K562 (cell line): ENCODE results near the gene STK11.

Experiments
- ASH1L ChIP-seq: fragments of 450-650 bp; IDR thresholded peaks from 2 replicates; pipeline ENCODE4 v1.6.1; 2018; ENCODE audit warnings: borderline replicate concordance, mild to moderate bottlenecking, low read depth; ENCODE audit not compliant: partially characterized antibody
- BDP1 ChIP-seq: IDR thresholded peaks from 3 replicates; pipeline ENCODE4 v1.6.1; 2011; ENCODE audit not compliant: insufficient read length, insufficient read depth
- BRCA1 ChIP-seq, 2 experiments: fragments of 450-650 bp in 1 of 2; sonication (generic) in 1 of 2; formaldehyde crosslinking in 1 of 2; IDR thresholded peaks; 2 replicates each; pipeline versions ENCODE4 v1.5.0 to v1.6.1; 2017 to 2020; ENCODE audit warnings: mild to moderate bottlenecking in 1 of 2, missing genetic modification reagents in 1 of 2
- ESRRA ChIP-seq: fragments of 450-650 bp; IDR thresholded peaks from 2 replicates; pipeline ENCODE4 v1.6.1; 2014; ENCODE audit warnings: low read depth, mild to moderate bottlenecking, moderate library complexity, borderline replicate concordance
- EZH2 ChIP-seq: IDR thresholded peaks from 2 replicates; pipeline ENCODE4 v1.6.1; 2012; ENCODE audit warnings: low read depth, mild to moderate bottlenecking, inconsistent platforms, low read length, borderline replicate concordance
- FOXM1 ChIP-seq, 2 experiments: fragments of 450-650 bp in 1 of 2; sonication (generic) in 1 of 2; formaldehyde crosslinking in 1 of 2; IDR thresholded peaks; 2 replicates each; pipeline versions ENCODE4 v1.6.1 to v1.9.0; 2017 to 2022; ENCODE audit warnings: low read depth in 2 of 2, mild to moderate bottlenecking in 2 of 2, missing genetic modification reagents in 1 of 2, moderate library complexity in 1 of 2
- NONO ChIP-seq, 2 experiments: fragments of 200-400 bp in 1 of 2; fragments of 450-650 bp in 1 of 2; formaldehyde crosslinking in 1 of 2; IDR thresholded peaks; 2 replicates each; pipeline ENCODE4 v1.6.1; 2017; ENCODE audit warnings: low read depth in 2 of 2, mild to moderate bottlenecking in 2 of 2, moderate library complexity in 2 of 2, low read length in 1 of 2
- POLR2AphosphoS5 ChIP-seq: IDR thresholded peaks from 2 replicates; pipeline ENCODE4 v1.6.1; 2011; ENCODE audit warnings: mild to moderate bottlenecking, low read depth, low read length, moderate library complexity; ENCODE audit not compliant: control insufficient read depth, insufficient read depth
- ZFX ChIP-seq: sonication (generic); formaldehyde crosslinking; IDR thresholded peaks from 2 replicates; pipeline ENCODE4 v1.8.0; 2022; ENCODE audit warnings: mild to moderate bottlenecking, missing genetic modification reagents, moderate library complexity
- TF ChIP-seq, protein P1 (sequence below): fragments of 450-650 bp; IDR thresholded peaks from 2 replicates; pipeline ENCODE4 v1.6.1; 2017; ENCODE audit warnings: antibody characterized with exemption, mild to moderate bottlenecking
- TF ChIP-seq, protein P2 (sequence below): sonication (generic); IDR thresholded peaks from 2 replicates; pipeline ENCODE4 v1.6.1; 2016
- TF ChIP-seq, protein P3 (sequence below), 3 experiments: IDR thresholded peaks in 2 of 3; conservative IDR thresholded peaks in 1 of 3; 2 replicates each; pipeline ENCODE4 v1.5.1; 2011 to 2012; ENCODE audit warnings: low read length in 3 of 3, mild to moderate bottlenecking in 3 of 3, control low read depth in 2 of 3, improper control_type of control experiment in 1 of 3, inconsistent platforms in 1 of 3, low read depth in 1 of 3, mixed read lengths in 1 of 3, moderate library complexity in 1 of 3; ENCODE audit not compliant: insufficient read depth in 2 of 3

DNA sequence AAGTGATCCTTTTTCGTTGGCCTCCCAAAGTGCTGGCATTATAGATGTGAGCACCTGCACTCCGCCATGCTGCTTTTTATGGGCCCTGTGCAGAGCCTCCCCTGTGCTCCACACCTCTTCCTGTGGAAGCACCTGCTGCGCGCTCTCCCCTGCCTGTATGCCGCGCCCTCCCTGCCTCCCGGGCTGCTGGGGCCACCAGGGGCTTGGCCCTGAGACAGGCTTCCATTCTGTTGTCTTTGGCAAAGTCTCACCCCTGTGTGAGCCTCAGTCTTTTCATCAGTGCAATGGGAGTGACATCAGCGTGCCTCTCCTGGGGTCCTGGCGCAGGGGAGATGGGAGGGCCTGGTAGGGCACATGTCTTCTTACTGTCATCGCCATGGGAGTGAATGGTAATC lies 71.0 kb downstream of the STK11 start:
- no peak for TF ChIP-seq BDP1
- no peak for TF ChIP-seq EZH2
- TF ChIP-seq, protein P1, sequence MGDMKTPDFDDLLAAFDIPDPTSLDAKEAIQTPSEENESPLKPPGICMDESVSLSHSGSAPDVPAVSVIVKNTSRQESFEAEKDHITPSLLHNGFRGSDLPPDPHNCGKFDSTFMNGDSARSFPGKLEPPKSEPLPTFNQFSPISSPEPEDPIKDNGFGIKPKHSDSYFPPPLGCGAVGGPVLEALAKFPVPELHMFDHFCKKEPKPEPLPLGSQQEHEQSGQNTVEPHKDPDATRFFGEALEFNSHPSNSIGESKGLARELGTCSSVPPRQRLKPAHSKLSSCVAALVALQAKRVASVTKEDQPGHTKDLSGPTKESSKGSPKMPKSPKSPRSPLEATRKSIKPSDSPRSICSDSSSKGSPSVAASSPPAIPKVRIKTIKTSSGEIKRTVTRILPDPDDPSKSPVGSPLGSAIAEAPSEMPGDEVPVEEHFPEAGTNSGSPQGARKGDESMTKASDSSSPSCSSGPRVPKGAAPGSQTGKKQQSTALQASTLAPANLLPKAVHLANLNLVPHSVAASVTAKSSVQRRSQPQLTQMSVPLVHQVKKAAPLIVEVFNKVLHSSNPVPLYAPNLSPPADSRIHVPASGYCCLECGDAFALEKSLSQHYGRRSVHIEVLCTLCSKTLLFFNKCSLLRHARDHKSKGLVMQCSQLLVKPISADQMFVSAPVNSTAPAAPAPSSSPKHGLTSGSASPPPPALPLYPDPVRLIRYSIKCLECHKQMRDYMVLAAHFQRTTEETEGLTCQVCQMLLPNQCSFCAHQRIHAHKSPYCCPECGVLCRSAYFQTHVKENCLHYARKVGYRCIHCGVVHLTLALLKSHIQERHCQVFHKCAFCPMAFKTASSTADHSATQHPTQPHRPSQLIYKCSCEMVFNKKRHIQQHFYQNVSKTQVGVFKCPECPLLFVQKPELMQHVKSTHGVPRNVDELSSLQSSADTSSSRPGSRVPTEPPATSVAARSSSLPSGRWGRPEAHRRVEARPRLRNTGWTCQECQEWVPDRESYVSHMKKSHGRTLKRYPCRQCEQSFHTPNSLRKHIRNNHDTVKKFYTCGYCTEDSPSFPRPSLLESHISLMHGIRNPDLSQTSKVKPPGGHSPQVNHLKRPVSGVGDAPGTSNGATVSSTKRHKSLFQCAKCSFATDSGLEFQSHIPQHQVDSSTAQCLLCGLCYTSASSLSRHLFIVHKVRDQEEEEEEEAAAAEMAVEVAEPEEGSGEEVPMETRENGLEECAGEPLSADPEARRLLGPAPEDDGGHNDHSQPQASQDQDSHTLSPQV, result no peak
- TF ChIP-seq ZFX, result no peak
- no peak for TF ChIP-seq NONO (IDR thresholded peaks at IDR 0.05; ENCODE audit: low read depth in 2 of 2, low read length in 1 of 2)
- TF ChIP-seq, protein P2, sequence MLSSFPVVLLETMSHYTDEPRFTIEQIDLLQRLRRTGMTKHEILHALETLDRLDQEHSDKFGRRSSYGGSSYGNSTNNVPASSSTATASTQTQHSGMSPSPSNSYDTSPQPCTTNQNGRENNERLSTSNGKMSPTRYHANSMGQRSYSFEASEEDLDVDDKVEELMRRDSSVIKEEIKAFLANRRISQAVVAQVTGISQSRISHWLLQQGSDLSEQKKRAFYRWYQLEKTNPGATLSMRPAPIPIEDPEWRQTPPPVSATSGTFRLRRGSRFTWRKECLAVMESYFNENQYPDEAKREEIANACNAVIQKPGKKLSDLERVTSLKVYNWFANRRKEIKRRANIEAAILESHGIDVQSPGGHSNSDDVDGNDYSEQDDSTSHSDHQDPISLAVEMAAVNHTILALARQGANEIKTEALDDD, result no peak
- TF ChIP-seq, protein P3, sequence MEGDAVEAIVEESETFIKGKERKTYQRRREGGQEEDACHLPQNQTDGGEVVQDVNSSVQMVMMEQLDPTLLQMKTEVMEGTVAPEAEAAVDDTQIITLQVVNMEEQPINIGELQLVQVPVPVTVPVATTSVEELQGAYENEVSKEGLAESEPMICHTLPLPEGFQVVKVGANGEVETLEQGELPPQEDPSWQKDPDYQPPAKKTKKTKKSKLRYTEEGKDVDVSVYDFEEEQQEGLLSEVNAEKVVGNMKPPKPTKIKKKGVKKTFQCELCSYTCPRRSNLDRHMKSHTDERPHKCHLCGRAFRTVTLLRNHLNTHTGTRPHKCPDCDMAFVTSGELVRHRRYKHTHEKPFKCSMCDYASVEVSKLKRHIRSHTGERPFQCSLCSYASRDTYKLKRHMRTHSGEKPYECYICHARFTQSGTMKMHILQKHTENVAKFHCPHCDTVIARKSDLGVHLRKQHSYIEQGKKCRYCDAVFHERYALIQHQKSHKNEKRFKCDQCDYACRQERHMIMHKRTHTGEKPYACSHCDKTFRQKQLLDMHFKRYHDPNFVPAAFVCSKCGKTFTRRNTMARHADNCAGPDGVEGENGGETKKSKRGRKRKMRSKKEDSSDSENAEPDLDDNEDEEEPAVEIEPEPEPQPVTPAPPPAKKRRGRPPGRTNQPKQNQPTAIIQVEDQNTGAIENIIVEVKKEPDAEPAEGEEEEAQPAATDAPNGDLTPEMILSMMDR (IDR thresholded peaks at IDR 0.05 in 2 of 3, conservative IDR thresholded peaks at IDR 0.05 in 1 of 3; ENCODE audit: insufficient read depth in 2 of 3, low read depth in 1 of 3, low read length in 3 of 3), result no peak
- TF ChIP-seq FOXM1 (IDR thresholded peaks at IDR 0.05; ENCODE audit: low read depth), result no peak
- TF ChIP-seq FOXM1 (CRISPR knock-in tag; IDR thresholded peaks at IDR 0.05; ENCODE audit: low read depth), result no peak
- no peak for TF ChIP-seq BRCA1 (IDR thresholded peaks at IDR 0.05)
- no peak for TF ChIP-seq BRCA1 (CRISPR knock-in tag; IDR thresholded peaks at IDR 0.05)
- no peak for TF ChIP-seq ASH1L
- no peak for TF ChIP-seq ESRRA
- TF ChIP-seq POLR2AphosphoS5, result no peak
